Measurements from ENCODE around the gene MSH6.

- TF ChIP-seq, protein P1, sequence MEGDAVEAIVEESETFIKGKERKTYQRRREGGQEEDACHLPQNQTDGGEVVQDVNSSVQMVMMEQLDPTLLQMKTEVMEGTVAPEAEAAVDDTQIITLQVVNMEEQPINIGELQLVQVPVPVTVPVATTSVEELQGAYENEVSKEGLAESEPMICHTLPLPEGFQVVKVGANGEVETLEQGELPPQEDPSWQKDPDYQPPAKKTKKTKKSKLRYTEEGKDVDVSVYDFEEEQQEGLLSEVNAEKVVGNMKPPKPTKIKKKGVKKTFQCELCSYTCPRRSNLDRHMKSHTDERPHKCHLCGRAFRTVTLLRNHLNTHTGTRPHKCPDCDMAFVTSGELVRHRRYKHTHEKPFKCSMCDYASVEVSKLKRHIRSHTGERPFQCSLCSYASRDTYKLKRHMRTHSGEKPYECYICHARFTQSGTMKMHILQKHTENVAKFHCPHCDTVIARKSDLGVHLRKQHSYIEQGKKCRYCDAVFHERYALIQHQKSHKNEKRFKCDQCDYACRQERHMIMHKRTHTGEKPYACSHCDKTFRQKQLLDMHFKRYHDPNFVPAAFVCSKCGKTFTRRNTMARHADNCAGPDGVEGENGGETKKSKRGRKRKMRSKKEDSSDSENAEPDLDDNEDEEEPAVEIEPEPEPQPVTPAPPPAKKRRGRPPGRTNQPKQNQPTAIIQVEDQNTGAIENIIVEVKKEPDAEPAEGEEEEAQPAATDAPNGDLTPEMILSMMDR (IDR thresholded peaks at IDR 0.05 in 4 of 5, conservative IDR thresholded peaks at IDR 0.05 in 1 of 5): no peak
- TF ChIP-seq POLR2A (IDR thresholded peaks at IDR 0.05): no peak
These were observed 45.6 kb upstream of the MSH6 start for GRCh38 chr2:47737191-47737975.

All from gastrocnemius medialis (tissue), 4 donors.